A204.1 (cell line): ENCODE measurements around the gene MUC13.

Source experiments
- FAIRE-seq: peaks from 2 replicates; lab custom pipeline; 2012; peaks lifted over from hg19 to GRCh38; lab: Jason Lieb, UNC

The MUC13 gene

GRCh38 chr3:124896824-124897526, 37.6 kb downstream of the MUC13 start:
- no peak for FAIRE-seq

- FAIRE-seq: no peak
These were observed 38.8 kb downstream of the MUC13 start for GRCh38 chr3:124895756-124896155.

GRCh38 chr3:124893526-124893925, 41.0 kb downstream of the MUC13 start:
- no peak for FAIRE-seq

GRCh38 chr3:124890573-124891190, 43.9 kb downstream of the MUC13 start:
- no peak for FAIRE-seq

GRCh38 chr3:124888482-124889441, 45.8 kb downstream of the MUC13 start:
- no peak for FAIRE-seq

- FAIRE-seq: no peak
These were observed 46.6 kb downstream of the MUC13 start for GRCh38 chr3:124887932-124888298.

GRCh38 chr3:124887177-124887931, 47.2 kb downstream of the MUC13 start, which contains the start of gene ITGB5:
TSS of gene ITGB5 (minus strand) at chr3:124887365. CDS start at chr3:124887000, 365 bp downstream.
- FAIRE-seq: no peak

GRCh38 chr3:124886168-124887056, 48.1 kb downstream of the MUC13 start:
- FAIRE-seq: no peak

- FAIRE-seq: no peak
These were observed 48.9 kb downstream of the MUC13 start for GRCh38 chr3:124885466-124886167.

GRCh38 chr3:124884474-124885101, 50.0 kb downstream of the MUC13 start:
- no peak for FAIRE-seq

GRCh38 chr3:124883766-124884473, 50.6 kb downstream of the MUC13 start:
- no peak for FAIRE-seq

GRCh38 chr3:124882816-124883747, 51.5 kb downstream of the MUC13 start:
- FAIRE-seq: no peak

GRCh38 chr3:124881976-124882697, 52.4 kb downstream of the MUC13 start:
- no peak for FAIRE-seq

GRCh38 chr3:124879337-124879680, 55.2 kb downstream of the MUC13 start:
- FAIRE-seq: no peak

GRCh38 chr3:124878561-124879336, 55.8 kb downstream of the MUC13 start:
- no peak for FAIRE-seq

GRCh38 chr3:124877674-124878073, 56.9 kb downstream of the MUC13 start:
- no peak for FAIRE-seq

- FAIRE-seq: no peak
These were observed 58.1 kb downstream of the MUC13 start for GRCh38 chr3:124876401-124876878.
